GM12891 (cell line): Measurements from ENCODE around the gene ANKRD28.

Experiments
- POLR2A ChIP-seq: IDR thresholded peaks from 2 replicates; pipeline ENCODE4 v1.6.1; 2011; ENCODE audit warnings: low read depth, low read length, control low read depth
- POLR2AphosphoS5 ChIP-seq: IDR thresholded peaks from 2 replicates; pipeline ENCODE4 v1.6.1; 2011; ENCODE audit warnings: low read depth, low read length, control low read depth
- POU2F2 ChIP-seq: IDR thresholded peaks from 2 replicates; pipeline ENCODE4 v1.6.1; 2011; ENCODE audit warnings: low read depth, mild to moderate bottlenecking, control low read depth, low read length, moderate library complexity
- SPI1 ChIP-seq: IDR thresholded peaks from 2 replicates; pipeline ENCODE4 v1.6.1; 2011; ENCODE audit warnings: low read depth, low read length, control low read depth
- TAF1 ChIP-seq: IDR thresholded peaks from 2 replicates; pipeline ENCODE4 v1.6.1; 2011; ENCODE audit warnings: low read depth, low read length, control low read depth

GRCh38 chr3:15645246-15645645 is 152.5 kb downstream of the ANKRD28 start:
- TF ChIP-seq POLR2AphosphoS5: no peak
- TF ChIP-seq POLR2A: no peak
- no peak for TF ChIP-seq SPI1
- no peak for TF ChIP-seq TAF1
- TF ChIP-seq POU2F2: no peak
